Left cardiac atrium (tissue), 4 donors: ENCODE measurements around the gene THRAP3. TPM values are rescaled to one million over a fixed set of nuclear protein-coding genes. Genes with fewer than 3 reads are reported as not detected.
"Not testable (repeated sequence)": the region's sequence is repeated elsewhere in the genome, so short reads cannot be mapped to it uniquely, and the experiment has no call there.

Experiments used
- ATAC-seq, 2 donors: fragments of 200-7000 bp; cut with Tn5 transposase; one replicate each; pipeline ENCODE4 v1.9.1; 2020; ENCODE audit warnings: mild to moderate bottlenecking in 2 of 2, moderate library complexity in 2 of 2
- DNase-seq: peaks from one replicate; pipeline ENCODE4 v3.0.0-alpha.2; 2020
- intact Hi-C, 2 donors: fragments of 100-400 bp; cut with DNase I; formaldehyde crosslinking; loops; one replicate each; pipeline versions ENCODE4 v1.14.1 to v1.15.1; 2022 to 2023
- total RNA-seq, 2 donors: library from RNA; stranded (reverse); fragmentation: NEBNext Ultra II Directional; extraction: Animal tissue kit (Norgen Biotek cat#: 25700); gene quantifications; one replicate each; pipeline ENCODE4 v1.2.1, GENCODE V29; 2021
- donor health status: DM: no; HTN: yes; CAD: no.
- donor health status: DM: no; HTN: yes; CAD: no; lungs with severe emphysema.
- donor health status: DM: yes; HTN: yes; CAD: no.
- donor health status: Dilated cardiomyopathy.

THRAP3 gene
- total RNA-seq, 2 donors from 2014 or later = 55.9 to 77.0 TPM

DNA sequence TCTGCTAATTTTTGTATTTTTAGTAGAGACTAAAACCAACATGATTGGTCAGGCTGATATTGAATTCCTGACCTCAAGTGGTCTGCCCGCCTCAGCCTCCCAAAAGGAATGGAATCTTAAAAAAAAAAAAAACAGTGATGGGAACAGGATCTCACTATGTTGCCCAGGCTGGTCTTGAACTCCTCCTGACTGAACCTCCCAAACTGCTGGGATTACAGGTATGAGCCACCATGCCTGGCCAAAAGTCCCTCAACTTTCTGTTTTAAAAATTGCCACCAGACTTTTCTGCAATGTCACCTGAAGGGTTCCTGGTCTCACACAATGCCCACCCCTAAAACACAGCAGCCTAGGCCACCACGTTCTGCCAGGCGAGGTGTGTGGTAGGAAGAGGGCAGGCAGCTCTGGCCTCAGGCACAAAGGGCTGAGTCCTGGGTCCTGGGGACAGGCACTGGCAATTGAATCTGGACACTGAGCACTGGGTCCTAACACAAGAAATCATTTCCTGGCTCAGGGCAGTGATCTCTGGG is 21.2 kb upstream of the THRAP3 start:
- intact Hi-C loops = loop anchor here in 1 of 2 donors (5.0 kb wide), 1 partner anchor 84 kb away; no protein-coding TSS in a partner anchor

DNA sequence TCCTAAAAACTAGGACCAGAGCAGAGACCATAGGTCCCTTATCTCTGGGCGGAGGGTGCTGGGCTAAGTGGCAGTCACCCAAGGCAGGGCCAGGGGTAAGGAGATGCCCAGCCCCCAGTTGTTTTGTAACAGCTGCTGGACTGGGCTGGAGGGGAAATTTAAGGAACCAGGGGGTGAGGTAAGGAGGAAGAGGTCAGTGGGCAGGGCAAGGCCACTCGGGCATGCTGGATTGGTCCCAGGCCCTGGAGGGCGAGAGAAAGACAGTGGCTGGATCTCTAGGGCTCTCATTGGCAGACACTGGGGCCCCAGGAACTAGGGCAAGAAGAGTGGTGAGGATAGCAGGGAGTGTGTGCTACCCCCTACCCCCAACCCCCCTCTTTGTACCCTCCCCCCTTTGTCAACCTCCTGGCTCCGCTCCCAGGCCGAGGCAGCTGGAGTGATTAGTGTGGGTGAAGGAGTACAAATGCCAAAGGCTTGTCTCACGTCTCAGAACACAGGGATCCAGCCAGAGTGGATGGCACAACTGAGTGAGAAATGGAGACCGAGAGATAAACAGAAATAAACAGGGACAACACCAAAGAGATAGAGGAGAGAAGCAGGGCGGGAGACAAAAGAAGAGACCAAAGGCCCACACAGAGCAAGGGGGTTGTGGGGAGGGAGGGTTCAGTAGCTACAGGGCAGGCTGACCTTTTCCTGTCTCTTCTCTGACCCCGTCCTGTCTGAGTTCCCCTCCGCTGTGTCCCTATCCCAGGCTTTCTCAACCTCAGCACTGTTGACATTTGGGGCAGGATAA is 20.5 kb upstream of the THRAP3 start:
- DNase-seq (peak; percentile 71), ATAC-seq (peak; percentile 74 to 83)
- intact Hi-C loops = loop anchor here in 1 of 2 donors (5.0 kb wide), 1 partner anchor 84 kb away; no protein-coding TSS in a partner anchor

More for the DNA sequence above, 21.2 kb upstream of the THRAP3 start:
- no peak for ATAC-seq
- no peak for DNase-seq

DNA sequence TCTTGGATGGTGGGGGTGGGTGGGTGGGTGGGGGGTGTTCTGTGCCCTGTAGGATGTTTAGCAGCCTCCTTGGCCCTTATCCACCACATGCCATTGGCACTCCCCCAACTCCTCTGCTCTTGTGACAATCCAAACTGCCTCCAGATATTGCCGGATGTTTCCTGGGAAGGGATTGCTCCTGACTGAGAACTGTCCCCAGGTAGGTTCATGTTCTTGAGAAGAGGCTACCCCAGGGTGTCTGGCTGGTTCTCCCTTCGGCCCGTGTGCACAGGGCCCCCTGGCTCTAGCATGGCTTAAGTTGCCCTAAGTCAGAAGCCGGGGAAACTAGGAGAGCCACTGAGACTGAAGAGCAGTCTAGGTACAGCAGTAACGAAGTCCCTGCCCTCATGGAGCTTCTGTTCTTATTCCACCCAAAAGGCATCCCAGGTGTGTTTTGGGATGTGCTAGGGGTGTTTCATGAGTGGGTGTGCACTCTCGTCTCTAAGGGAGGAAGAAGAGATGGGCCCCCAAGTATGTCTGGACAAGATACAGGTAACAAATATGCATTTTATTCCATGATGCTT is 19.8 kb upstream of the THRAP3 start:
- intact Hi-C loops = loop anchor here in 1 of 2 donors (5.0 kb wide), 1 partner anchor 83 kb away; no protein-coding TSS in a partner anchor
- ATAC-seq (peak in 1 of 2 donors; percentile 2), DNase-seq (peak; percentile 48)

GRCh38 chr1:36206323-36206858 is 17.9 kb upstream of the THRAP3 start:
- DNase-seq (no peak), ATAC-seq (no peak)
- intact Hi-C loops = no loop called here

DNA sequence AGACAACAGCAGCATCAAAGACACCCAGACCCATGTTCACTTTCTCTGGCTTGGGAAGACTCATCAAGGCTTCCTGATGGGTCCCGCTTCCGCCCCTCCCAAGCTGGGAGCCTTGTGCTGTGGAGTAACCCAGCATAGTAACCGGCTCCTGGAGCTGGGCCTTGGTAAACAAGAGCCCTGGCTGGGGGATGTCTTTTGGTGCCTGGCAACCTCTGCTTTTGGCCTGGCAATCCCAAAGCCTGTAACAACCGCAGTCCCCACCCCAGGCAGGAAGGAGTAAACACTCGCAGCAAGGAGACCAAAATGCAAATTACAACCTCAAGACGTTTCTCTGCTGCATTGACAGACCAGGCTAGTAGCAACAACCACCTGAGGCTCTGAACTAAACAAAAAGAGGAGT is 16.9 kb upstream of the THRAP3 start:
- DNase-seq = peak; percentile 85

DNA sequence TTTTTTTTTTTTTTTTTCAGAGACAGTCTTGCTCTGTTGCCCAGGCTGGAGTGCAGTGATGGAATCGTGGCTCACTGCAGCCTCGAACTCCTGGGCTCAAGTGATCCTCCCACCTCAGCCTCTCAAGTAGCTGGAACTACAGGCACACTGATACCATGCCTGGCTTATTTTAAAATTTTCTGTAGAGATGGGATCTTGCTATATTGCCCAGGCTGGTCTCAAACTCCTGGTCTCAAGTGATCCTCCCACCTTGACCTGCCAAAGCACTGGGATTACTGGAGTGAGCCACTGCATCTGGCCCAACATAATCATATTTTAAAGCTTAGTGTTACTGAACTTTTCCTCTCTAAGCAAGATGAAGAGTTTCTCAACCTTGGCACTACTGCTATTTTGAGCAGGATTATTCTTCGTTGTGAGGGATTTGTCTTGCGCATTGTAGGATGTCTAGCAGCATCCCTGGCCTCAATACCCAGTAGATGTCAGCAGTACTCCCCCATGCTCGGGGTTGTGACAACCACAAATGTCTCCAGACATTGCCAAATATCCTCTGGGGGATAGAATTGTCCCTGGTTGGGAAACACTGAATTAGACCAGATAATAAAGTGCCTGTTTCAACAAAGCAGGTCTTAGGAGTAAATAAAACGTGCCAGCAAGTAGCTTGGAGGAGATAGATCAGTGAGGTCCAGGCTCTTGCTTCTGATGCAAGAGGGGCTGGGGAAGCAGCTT is 15.1 kb upstream of the THRAP3 start:
- intact Hi-C loops = no loop called here
- ATAC-seq = peak in 1 of 2 donors; percentile 57

More for the DNA sequence above, 16.9 kb upstream of the THRAP3 start:
- peak; percentile 33 to 66 for ATAC-seq
- intact Hi-C loops = no loop called here

GRCh38 chr1:36211307-36211706 is 12.9 kb upstream of the THRAP3 start:
- intact Hi-C loops = no loop called here
- DNase-seq = no peak
- ATAC-seq = no peak

More for the DNA sequence above, 15.1 kb upstream of the THRAP3 start:
- no peak for DNase-seq

DNA sequence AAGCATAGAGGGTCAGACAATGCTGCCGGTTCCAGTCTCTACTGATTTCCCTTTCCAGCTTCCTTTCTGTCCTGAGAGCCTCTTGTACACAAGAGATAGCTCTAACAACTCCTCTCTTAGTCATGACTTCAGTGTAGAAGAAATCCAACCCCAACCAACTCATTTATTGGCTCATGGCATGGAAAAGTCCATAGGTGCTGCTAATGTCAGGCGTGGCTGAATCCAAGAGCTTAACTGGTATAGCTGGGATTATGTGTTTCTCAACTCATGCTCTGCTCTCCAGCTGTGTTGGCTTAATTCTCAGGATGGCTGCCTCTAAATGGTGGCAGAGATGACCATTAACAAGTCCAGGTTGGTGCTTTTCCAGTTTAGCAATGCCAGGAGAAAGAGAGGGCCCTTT is 12.4 kb upstream of the THRAP3 start:
- no peak for DNase-seq
- ATAC-seq = no peak
- intact Hi-C loops = no loop called here

GRCh38 chr1:36212782-36213181 is 11.5 kb upstream of the THRAP3 start:
- no peak for ATAC-seq
- DNase-seq = no peak
- intact Hi-C loops = no loop called here

GRCh38 chr1:36217670-36218069 is 6.6 kb upstream of the THRAP3 start:
- DNase-seq = no peak
- peak; percentile 65 to 81 for ATAC-seq
- intact Hi-C loops = no loop called here

DNA sequence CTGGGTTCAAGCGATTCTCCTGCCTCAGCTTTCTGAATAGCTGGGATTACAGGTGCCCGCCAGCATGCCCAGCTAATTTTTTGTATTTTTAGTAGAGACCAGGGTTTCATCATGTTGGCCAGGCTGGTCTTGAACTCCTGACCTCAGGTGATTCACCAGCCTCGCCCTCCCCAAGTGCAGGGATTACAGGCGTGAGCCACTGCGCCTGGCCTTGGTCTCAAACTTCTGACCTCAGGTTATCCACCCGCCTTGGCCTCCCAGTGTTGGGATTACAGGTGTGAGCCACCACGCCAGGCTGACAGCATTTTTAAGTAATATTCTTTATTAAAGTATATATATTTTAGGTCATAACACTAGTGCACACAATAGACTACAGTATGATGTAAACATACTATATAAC is 2.3 kb upstream of the THRAP3 start:
- not testable (repeated sequence) for DNase-seq, ATAC-seq
- intact Hi-C loops = loop anchor here (5.0 to 10.0 kb wide), 2 partner anchors 63 to 70 kb away; no protein-coding TSS in a partner anchor

DNA sequence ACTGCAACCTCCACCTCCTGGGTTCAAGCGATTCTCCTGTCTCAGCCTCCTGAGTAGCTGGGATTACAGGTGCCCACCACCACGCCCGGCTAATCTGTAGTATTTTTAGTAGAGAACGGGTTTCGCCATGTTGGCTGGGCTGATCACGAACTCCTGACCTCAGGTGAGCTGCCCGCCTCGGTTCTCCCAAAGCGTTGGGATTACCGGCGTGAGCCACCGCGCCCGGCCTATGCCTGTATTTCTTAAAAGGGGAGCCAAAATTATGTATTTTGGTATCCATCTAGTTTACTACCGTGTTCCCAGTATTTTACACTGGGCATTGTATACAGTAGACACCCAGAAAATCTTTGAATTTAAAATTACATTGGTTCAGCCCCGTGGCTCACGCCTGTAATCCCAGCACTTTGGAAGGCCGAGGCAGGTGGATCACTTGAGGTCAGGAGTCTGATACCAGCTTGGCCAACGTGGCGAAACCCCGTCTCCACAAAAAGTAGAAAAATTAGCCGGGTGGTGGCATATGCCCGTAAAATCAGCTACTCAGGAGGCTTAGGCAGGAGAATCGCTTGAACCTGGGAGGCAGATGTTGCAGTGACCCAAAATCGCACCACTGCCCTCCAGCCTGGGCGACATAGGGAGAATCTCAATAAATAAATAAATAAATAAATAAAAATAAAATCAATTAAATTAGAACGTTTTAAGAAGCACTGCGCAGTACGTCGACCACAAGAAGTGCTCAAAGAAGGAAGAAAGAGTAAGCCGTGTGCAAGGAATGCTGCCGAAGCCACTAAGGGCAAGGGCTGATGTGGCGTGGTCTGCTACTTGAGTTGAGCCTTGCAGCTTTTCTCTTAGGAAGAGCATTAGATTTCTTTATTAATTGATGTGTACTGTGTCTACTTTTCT is 1.5 kb upstream of the THRAP3 start:
- intact Hi-C loops = loop anchor here (5.0 to 10.0 kb wide), 2 partner anchors 62 to 70 kb away; no protein-coding TSS in a partner anchor
- no peak for DNase-seq
- no peak for ATAC-seq

GRCh38 chr1:36223381-36223995 is 755 bp upstream of the THRAP3 start:
- DNase-seq = no peak
- intact Hi-C loops = loop anchor here (5.0 to 10.0 kb wide), 2 partner anchors 61 to 71 kb away; no protein-coding TSS in a partner anchor

DNA sequence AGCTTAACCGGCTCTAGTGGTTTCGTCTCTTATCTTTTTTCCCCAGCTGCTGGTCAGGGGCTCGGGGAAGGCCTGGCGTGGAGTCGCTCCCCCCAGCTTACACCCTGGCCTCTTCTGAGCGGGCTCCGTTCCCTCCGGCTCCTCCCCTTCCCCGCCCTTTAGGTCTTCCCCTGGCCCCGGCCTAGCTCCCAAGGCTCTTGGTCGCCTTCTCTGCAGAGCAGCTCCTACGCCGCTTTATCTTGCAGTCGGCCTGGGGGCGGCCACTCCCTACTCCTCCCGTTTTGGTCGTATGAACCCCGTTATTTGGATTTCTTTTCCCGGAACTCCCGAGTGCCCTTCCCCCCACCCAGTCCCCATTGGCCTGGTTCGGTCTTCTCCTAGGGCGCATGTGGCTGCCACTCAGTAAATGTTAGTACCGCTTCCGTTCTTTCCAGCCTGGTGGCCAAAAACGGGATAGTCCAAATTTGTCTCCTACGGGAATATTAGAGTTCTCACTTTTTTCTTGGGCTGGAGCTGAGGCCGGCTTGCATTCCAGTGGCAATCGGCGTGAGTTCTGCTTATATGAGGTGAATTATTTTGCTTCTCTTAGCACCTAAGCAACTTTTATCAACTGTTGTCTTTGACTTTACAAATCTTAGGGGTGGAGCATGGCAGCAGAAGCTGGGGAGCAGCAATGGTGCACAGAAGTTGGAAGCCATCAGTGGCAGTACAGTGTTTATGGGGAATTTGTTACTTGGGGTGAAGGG is 467 bp downstream of the THRAP3 start:
- ATAC-seq (peak; percentile 65 to 84), DNase-seq (peak; percentile 86)
- intact Hi-C loops = loop anchor here (5.0 to 10.0 kb wide), 3 partner anchors 38 to 72 kb away; no protein-coding TSS in a partner anchor

More at GRCh38 chr1:36223381-36223995, 755 bp upstream of the THRAP3 start:
- peak in 1 of 2 donors; percentile 22 for ATAC-seq

- intact Hi-C loops = loop anchor here (5.0 to 10.0 kb wide), 2 partner anchors 37 to 59 kb away; no protein-coding TSS in a partner anchor
- DNase-seq (no peak), ATAC-seq (no peak)
Observed at GRCh38 chr1:36225283-36225899, 1.1 kb downstream of the THRAP3 start.

DNA sequence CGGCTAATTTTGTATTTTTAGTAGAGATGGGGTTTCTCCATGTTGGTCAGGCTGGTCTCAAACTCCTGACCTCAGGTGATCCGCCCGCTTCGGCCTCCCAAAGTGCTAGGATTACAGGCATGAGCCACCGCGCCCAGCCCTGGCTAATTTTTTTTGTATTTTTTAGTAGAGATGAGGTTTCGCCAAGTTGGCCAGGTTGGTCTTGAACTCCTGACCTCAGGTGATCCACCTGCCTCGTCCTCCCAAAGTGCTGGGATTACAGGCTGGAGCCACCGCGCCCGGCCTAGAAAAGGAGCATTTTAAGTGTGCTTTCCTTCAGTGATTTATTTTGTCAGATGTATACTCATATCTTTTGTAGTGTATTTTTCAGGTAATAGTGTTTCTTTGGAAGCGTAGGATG is 6.0 kb downstream of the THRAP3 start:
- DNase-seq, ATAC-seq, intact Hi-C loops: not testable (repeated sequence)
